GM10266 (cell line): Measurements from ENCODE around the gene VMP1.

Experiments
- DNase-seq: peaks from one replicate; pipeline ENCODE4 v3.0.0; 2012; ENCODE audit errors: extremely low spot score
- CTCF ChIP-seq: IDR thresholded peaks from 2 replicates; pipeline ENCODE4 v1.5.1; 2012; ENCODE audit warnings: mild to moderate bottlenecking, low read depth; ENCODE audit not compliant: control insufficient read depth, insufficient read depth; ENCODE audit errors: missing control alignments

VMP1 gene

GRCh38 chr17:59876107-59876506 is 168.7 kb downstream of the VMP1 start:
- TF ChIP-seq CTCF: no peak
- no peak for DNase-seq

- DNase-seq: no peak
- no peak for TF ChIP-seq CTCF
Observed at GRCh38 chr17:59877965-59878364, 170.5 kb downstream of the VMP1 start.

- DNase-seq: no peak
- no peak for TF ChIP-seq CTCF
Observed at GRCh38 chr17:59878624-59879023, 171.2 kb downstream of the VMP1 start.

GRCh38 chr17:59884861-59885260 is 177.4 kb downstream of the VMP1 start:
- DNase-seq: no peak

GRCh38 chr17:59888145-59888750 is 180.8 kb downstream of the VMP1 start:
- no peak for DNase-seq
- TF ChIP-seq CTCF: no peak

More at GRCh38 chr17:59884861-59885260, 177.4 kb downstream of the VMP1 start:
- TF ChIP-seq CTCF: no peak

- no peak for DNase-seq
Observed at GRCh38 chr17:59890720-59891119, 183.3 kb downstream of the VMP1 start.

More at GRCh38 chr17:59890720-59891119, 183.3 kb downstream of the VMP1 start:
- TF ChIP-seq CTCF: no peak
